CD14-positive monocyte (primary cell): Measurements from ENCODE around the gene GLOD5. TPM values are rescaled to one million over a fixed set of nuclear protein-coding genes. Genes with fewer than 3 reads are reported as not detected.

ENCODE experiments used
- DNase-seq, 3 donors: peaks; one replicate each; pipeline ENCODE4 v3.0.0-alpha.2; 2011 to 2022
- H2AFZ ChIP-seq: 2 replicates; pipeline ENCODE4 v1.6.0; 2012; ENCODE audit warnings: mild to moderate bottlenecking, low read depth, low read length, inconsistent platforms; ENCODE audit not compliant: insufficient read depth, poor library complexity, severe bottlenecking
- H3K27ac ChIP-seq, 2 donors: 1 replicate in 1 of 2; 2 replicates in 1 of 2; pipeline ENCODE4 v1.5.1; 2012 to 2013; ENCODE audit warnings: low read length in 2 of 2, control low read depth in 1 of 2, inconsistent platforms in 1 of 2, low read depth in 1 of 2, mild to moderate bottlenecking in 1 of 2
- H3K27me3 ChIP-seq, 2 donors: one replicate each; pipeline versions ENCODE4 v1.6.0 to v1.6.1; 2011 to 2013; ENCODE audit warnings: low read length in 2 of 2; ENCODE audit not compliant: control insufficient read depth in 2 of 2, insufficient read depth in 2 of 2
- H3K36me3 ChIP-seq, 2 donors: replicated peaks in 1 of 2; 1 replicate in 1 of 2; 2 replicates in 1 of 2; pipeline versions ENCODE4 v1.5.1 to v1.6.1; 2012 to 2013; ENCODE audit warnings: low read length in 2 of 2, control low read depth in 1 of 2, inconsistent platforms in 1 of 2, mild to moderate bottlenecking in 1 of 2; ENCODE audit not compliant: insufficient read depth in 2 of 2, control insufficient read depth in 1 of 2
- H3K4me1 ChIP-seq, 2 donors: 1 replicate in 1 of 2; 2 replicates in 1 of 2; pipeline versions ENCODE4 v1.5.1 to v1.6.1; 2012 to 2013; ENCODE audit warnings: low read length in 2 of 2, control low read depth in 1 of 2, inconsistent platforms in 1 of 2, mild to moderate bottlenecking in 1 of 2, moderate library complexity in 1 of 2; ENCODE audit not compliant: insufficient read depth in 2 of 2, control insufficient read depth in 1 of 2
- H3K4me2 ChIP-seq: replicated peaks from 2 replicates; pipeline ENCODE3; 2012; ENCODE audit warnings: low read length, moderate library complexity, mild to moderate bottlenecking; ENCODE audit not compliant: poor library complexity, severe bottlenecking; ENCODE audit errors: extremely low read depth
- H3K4me3 ChIP-seq, 3 experiments: fragments of 200-600 bp in 1 of 3; sonication (generic) in 1 of 3; replicated peaks in 1 of 3; 1 replicate in 2 of 3; 2 replicates in 1 of 3; pipeline ENCODE4 v1.5.1; 2011 to 2013; ENCODE audit warnings: low read length in 3 of 3, mild to moderate bottlenecking in 3 of 3, control low read depth in 2 of 3, low read depth in 2 of 3, inconsistent platforms in 1 of 3, moderate library complexity in 1 of 3
- H3K79me2 ChIP-seq: 2 replicates; pipeline ENCODE4 v1.6.0; 2012; ENCODE audit warnings: mild to moderate bottlenecking, control low read depth, inconsistent platforms, low read length, moderate library complexity; ENCODE audit not compliant: insufficient read depth
- H3K9ac ChIP-seq: 2 replicates; pipeline ENCODE4 v1.6.0; 2017; ENCODE audit warnings: low read length, mild to moderate bottlenecking; ENCODE audit not compliant: insufficient read depth, poor library complexity, severe bottlenecking
- H3K9me3 ChIP-seq, 2 donors: replicated peaks in 1 of 2; 1 replicate in 1 of 2; 2 replicates in 1 of 2; pipeline versions ENCODE4 v1.5.1 to v1.6.1; 2012 to 2013; ENCODE audit warnings: low read length in 2 of 2, control low read depth in 1 of 2; ENCODE audit not compliant: control insufficient read depth in 1 of 2, insufficient read depth in 1 of 2
- H4K20me1 ChIP-seq: 2 replicates; pipeline ENCODE4 v1.6.0; 2012; ENCODE audit warnings: mild to moderate bottlenecking, low read length, control low read depth, moderate library complexity; ENCODE audit not compliant: insufficient read depth
- H3K27ac Mint-ChIP-seq, 7 donors: one replicate each; pipeline ENCODE4 v1.8.0; 2020; ENCODE audit warnings: mild to moderate bottlenecking in 7 of 7, mixed read lengths in 7 of 7, moderate library complexity in 6 of 7, inconsistent platforms in 2 of 7
- H3K27me3 Mint-ChIP-seq, 3 donors: one replicate each; pipeline ENCODE4 v1.8.0; 2021 to 2022; ENCODE audit warnings: low read depth in 3 of 3, mild to moderate bottlenecking in 3 of 3, mixed read lengths in 3 of 3, moderate library complexity in 3 of 3, inconsistent platforms in 1 of 3
- H3K36me3 Mint-ChIP-seq, 2 donors: one replicate each; pipeline ENCODE4 v1.8.0; 2020; ENCODE audit warnings: mixed read lengths in 2 of 2, inconsistent platforms in 1 of 2, mild to moderate bottlenecking in 1 of 2
- H3K4me1 Mint-ChIP-seq: one replicate; pipeline ENCODE4 v1.8.0; 2020; ENCODE audit warnings: mild to moderate bottlenecking, mixed read lengths
- H3K4me3 Mint-ChIP-seq, 2 donors: one replicate each; pipeline ENCODE4 v1.8.0; 2020; ENCODE audit warnings: mild to moderate bottlenecking in 2 of 2, mixed read lengths in 2 of 2, moderate library complexity in 1 of 2
- H3K9me3 Mint-ChIP-seq, 7 donors: one replicate each; pipeline ENCODE4 v1.8.0; 2020 to 2022; ENCODE audit warnings: mixed read lengths in 7 of 7, mild to moderate bottlenecking in 6 of 7, moderate library complexity in 6 of 7, inconsistent platforms in 2 of 7
- CTCF ChIP-seq: fragments of 200-600 bp; IDR thresholded peaks from one replicate; pipeline ENCODE4 v1.8.0; 2022; ENCODE audit warnings: antibody characterized with exemption, mild to moderate bottlenecking
- WGBS: methylation state at CpG from one replicate; pipeline ENCODE4 v1.1.5; 2013; ENCODE audit warnings: missing lambda C conversion rate; ENCODE audit not compliant: insufficient coverage; 5-methylcytosine and 5-hydroxymethylcytosine counted together
- intact Hi-C, 2 donors: fragments of 100-400 bp; cut with micrococcal nuclease; formaldehyde crosslinking; loops; one replicate each; pipeline versions ENCODE4 v1.15.0 to v1.15.1; 2023
- polyA plus RNA-seq, 3 donors: library from polyadenylated mRNA; depleted of rRNA in 1 of 3; unstranded in 2 of 3; stranded (reverse) in 1 of 3; fragments of 300-500 nt in 2 of 3; fragments of >200 nt in 1 of 3; fragmentation: Illumina TruSeq in 2 of 3; gene quantifications; 1 replicate in 2 of 3; 2 replicates in 1 of 3; pipeline ENCODE4 v1.2.3, GENCODE V29; 2012 to 2021

The GLOD5 gene
- polyA plus RNA-seq, 3 donors: not detected

- H3K4me3 Mint-ChIP-seq: no peak overlapping the region
- Histone ChIP-seq H3K4me2 (no peak overlapping the region), H3K27ac (no peak overlapping the region), H3K9ac (no peak overlapping the region), H3K27me3 (no peaks in the 10 kb centered on the region), H2AFZ (no peak overlapping the region), H3K36me3 (no peaks in the 10 kb centered on the region), H3K9me3 (no peaks in the 10 kb centered on the region), H3K4me3 (no peak overlapping the region), H3K4me1 (peaks cover 0 to 9% of the 10 kb centered on the region in 2 donors), H4K20me1 (no peaks in the 10 kb centered on the region), H3K79me2 (no peaks in the 10 kb centered on the region)
- peaks cover 9% of the 10 kb centered on the region for H3K4me1 Mint-ChIP-seq
- H3K27me3 Mint-ChIP-seq: peaks cover 3 to 11% (median 3%) of the 10 kb centered on the region in 3 donors
- H3K36me3 Mint-ChIP-seq: no peaks in the 10 kb centered on the region
- no peak for DNase-seq
- TF ChIP-seq CTCF: no peak
- H3K9me3 Mint-ChIP-seq: peaks cover 0 to 4% (median 0%) of the 10 kb centered on the region in 7 donors
- intact Hi-C loops: no loop called here
- no CpG with 5 or more reads among the region's 1 CpG for WGBS
- no peak overlapping the region for H3K27ac Mint-ChIP-seq
These were observed 23.6 kb downstream of the GLOD5 start for GRCh38 chrX:48785186-48785539.

GRCh38 chrX:48785540-48786214, 24.1 kb downstream of the GLOD5 start:
- intact Hi-C loops: no loop called here
- H3K27ac Mint-ChIP-seq: no peak overlapping the region
- no peak for TF ChIP-seq CTCF
- no peaks in the 10 kb centered on the region for H3K36me3 Mint-ChIP-seq
- no peak overlapping the region for H3K4me3 Mint-ChIP-seq
- peaks cover 13% of the 10 kb centered on the region for H3K4me1 Mint-ChIP-seq
- H3K27me3 Mint-ChIP-seq: peaks cover 3 to 11% (median 3%) of the 10 kb centered on the region in 3 donors
- Histone ChIP-seq H3K27me3 (no peaks in the 10 kb centered on the region), H3K9me3 (no peaks in the 10 kb centered on the region), H3K79me2 (no peaks in the 10 kb centered on the region), H3K36me3 (no peaks in the 10 kb centered on the region), H3K4me3 (no peak overlapping the region), H3K9ac (no peak overlapping the region), H2AFZ (no peak overlapping the region), H3K4me1 (peaks cover 0 to 11% of the 10 kb centered on the region in 2 donors), H4K20me1 (no peaks in the 10 kb centered on the region), H3K27ac (no peak overlapping the region), H3K4me2 (no peak overlapping the region)
- peaks cover 0 to 4% (median 0%) of the 10 kb centered on the region in 7 donors for H3K9me3 Mint-ChIP-seq
- 100% methylated on average over 5 of the region's 16 CpGs for WGBS
- no peak for DNase-seq
